GM12891 (cell line): ENCODE measurements around the gene SLK.

Experiments
- POLR2A ChIP-seq: IDR thresholded peaks from 2 replicates; pipeline ENCODE4 v1.6.1; 2011; ENCODE audit warnings: low read depth, low read length, control low read depth
- POLR2AphosphoS5 ChIP-seq: IDR thresholded peaks from 2 replicates; pipeline ENCODE4 v1.6.1; 2011; ENCODE audit warnings: low read depth, low read length, control low read depth
- TAF1 ChIP-seq: IDR thresholded peaks from 2 replicates; pipeline ENCODE4 v1.6.1; 2011; ENCODE audit warnings: low read depth, low read length, control low read depth

DNA sequence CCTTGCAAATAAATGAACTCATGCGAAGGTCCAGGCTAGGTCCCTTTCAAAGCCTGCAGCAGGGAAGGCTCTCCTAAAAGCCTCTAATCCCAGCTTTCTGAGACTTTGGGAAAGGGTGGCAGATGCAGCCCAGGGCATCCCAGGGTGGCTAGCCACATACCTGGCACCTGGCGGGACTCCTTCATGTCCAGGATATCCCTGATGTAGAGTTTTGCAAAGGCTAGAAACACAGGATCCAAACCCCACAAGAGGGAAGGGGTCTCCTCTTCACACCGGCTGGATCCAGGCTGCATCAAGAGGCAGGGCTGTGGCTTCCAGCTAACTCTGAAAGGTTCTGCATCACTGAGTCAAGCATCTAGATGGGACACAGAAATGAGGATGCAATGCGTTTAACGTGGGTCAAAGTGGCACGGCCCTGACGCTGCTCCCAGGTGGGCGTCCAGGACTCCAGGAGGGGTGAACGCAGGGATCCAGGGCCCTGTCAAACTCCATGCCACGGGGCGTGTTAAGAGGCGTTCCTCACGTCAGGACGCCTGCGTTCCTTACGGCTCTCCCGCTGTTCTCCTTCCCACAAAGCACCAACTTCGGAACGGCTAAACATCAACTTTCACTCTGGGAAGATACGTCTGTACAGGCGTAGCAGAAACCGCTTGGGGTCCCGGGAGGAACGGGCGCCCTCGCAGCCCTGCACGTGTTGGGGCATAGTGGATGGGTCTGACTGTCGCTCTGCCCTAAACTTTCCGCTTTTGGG lies 49.5 kb upstream of the SLK start:
- TF ChIP-seq POLR2AphosphoS5 (peak; percentile 13), POLR2A (no peak), TAF1 (no peak)
